ENCODE results near the gene YTHDF1.

The YTHDF1 gene

GRCh38 chr20:63235399-63235983 is 19.6 kb upstream of the YTHDF1 start, which contains the start of gene BIRC7:
Gene BIRC7, plus strand, starts transcription at chr20:63235905. Its CDS starts 192 bp downstream, at chr20:63236097.
- H3K4me1 ChIP-seq (ENCODE audit: control insufficient read depth, insufficient read depth, low read length): no peaks in the 10 kb centered on the region
- TF ChIP-seq ZBTB10 (tag by site-specific recombination; IDR thresholded peaks at IDR 0.05) (no peak), ZNF433 (tag by site-specific recombination; IDR thresholded peaks at IDR 0.05; ENCODE audit: low read depth) (no peak), ZNF510 (tag by site-specific recombination; IDR thresholded peaks at IDR 0.05; ENCODE audit: insufficient replicate concordance) (no peak), ZNF660 (tag by site-specific recombination; IDR thresholded peaks at IDR 0.05) (no peak), KLF9 (tag by site-specific recombination; IDR thresholded peaks at IDR 0.05; ENCODE audit: low read depth) (0 out of 2 replicates have a peak, but pooled peaks have one; percentile 31), ZNF362 (tag by site-specific recombination; IDR thresholded peaks at IDR 0.05) (no peak), ZNF777 (tag by site-specific recombination; IDR thresholded peaks at IDR 0.05; ENCODE audit: borderline replicate concordance) (no peak), ZNF350 (tag by site-specific recombination; IDR thresholded peaks at IDR 0.05) (no peak), ZNF692 (tag by site-specific recombination; IDR thresholded peaks at IDR 0.05) (no peak), ZSCAN5A (tag by site-specific recombination; IDR thresholded peaks at IDR 0.05) (no peak), ZNF645 (tag by site-specific recombination; IDR thresholded peaks at IDR 0.05) (no peak), REPIN1 (tag by site-specific recombination; IDR thresholded peaks at IDR 0.05; ENCODE audit: low read depth) (no peak), ZNF266 (tag by site-specific recombination; IDR thresholded peaks at IDR 0.05; ENCODE audit: low read depth) (no peak), ZNF335 (tag by site-specific recombination; conservative IDR thresholded peaks at IDR 0.05) (no peak), KLF10 (tag by site-specific recombination; IDR thresholded peaks at IDR 0.05) (peak; percentile 62; the same call in 1 of the 2 replicates), KLF17 (tag by site-specific recombination; IDR thresholded peaks at IDR 0.05) (no peak), ELK4 (IDR thresholded peaks at IDR 0.05; ENCODE audit: borderline replicate concordance, low read depth, low read length) (no peak), ZBTB21 (tag by site-specific recombination; IDR thresholded peaks at IDR 0.05) (no peak), ZNF341 (tag by site-specific recombination; IDR thresholded peaks at IDR 0.05; ENCODE audit: low read depth) (peak; percentile 56), ZNF423 (tag by site-specific recombination; IDR thresholded peaks at IDR 0.05) (no peak), ZNF112 (tag by site-specific recombination; IDR thresholded peaks at IDR 0.05) (no peak), SCRT1 (tag by site-specific recombination; IDR thresholded peaks at IDR 0.05; ENCODE audit: borderline replicate concordance) (no peak), ZNF23 (tag by site-specific recombination; IDR thresholded peaks at IDR 0.05; ENCODE audit: borderline replicate concordance) (no peak), ZNF26 (tag by site-specific recombination; IDR thresholded peaks at IDR 0.05) (no peak), GLIS2 (tag by site-specific recombination; IDR thresholded peaks at IDR 0.05) (peak; percentile 50), ZSCAN16 (tag by site-specific recombination; IDR thresholded peaks at IDR 0.05) (no peak)

More at GRCh38 chr20:63235399-63235983, 19.6 kb upstream of the YTHDF1 start, which contains the start of gene BIRC7:
- CTCF ChIA-PET: interaction anchor here (0.6 to 7.0 kb wide), 5 partner anchors 8 to 400 kb away, joined by 3 to 72 read pairs (median 4); no protein-coding TSS in a partner anchor
- no peaks in the 10 kb centered on the region for H3K36me3 ChIP-seq (ENCODE audit: control insufficient read depth in 2 of 2, insufficient read depth in 1 of 2, low read length in 2 of 2)
- POLR2A ChIA-PET: interaction anchor here (1.0 kb wide), 1 partner anchor 38 kb away, joined by 3 read pairs; no protein-coding TSS in a partner anchor
- H3K9me3 ChIP-seq (ENCODE audit: control insufficient read depth, insufficient read depth, low read depth, low read length): no peaks in the 10 kb centered on the region
- H3K4me3 ChIP-seq (ENCODE audit: low read depth, low read length): no peak within 1 kb of the TSS
- no peak within 1 kb of the TSS for H3K27ac ChIP-seq (ENCODE audit: extremely low read depth, low read depth, low read length)
